NCI-H146 treated with DMSO at 0.1 percent for 48 hours (cell line): ENCODE measurements around the gene OR2AK2.
"Not testable (repeated sequence)": the region's sequence is repeated elsewhere in the genome, so short reads cannot be mapped to it uniquely, and the experiment has no call there.

Experiments
- DNase-seq: peaks from one replicate; lab custom pipeline; 2025; ENCODE audit not compliant: unreplicated experiment; lab: John Stamatoyannopoulos, UW

The OR2AK2 gene, protein sequence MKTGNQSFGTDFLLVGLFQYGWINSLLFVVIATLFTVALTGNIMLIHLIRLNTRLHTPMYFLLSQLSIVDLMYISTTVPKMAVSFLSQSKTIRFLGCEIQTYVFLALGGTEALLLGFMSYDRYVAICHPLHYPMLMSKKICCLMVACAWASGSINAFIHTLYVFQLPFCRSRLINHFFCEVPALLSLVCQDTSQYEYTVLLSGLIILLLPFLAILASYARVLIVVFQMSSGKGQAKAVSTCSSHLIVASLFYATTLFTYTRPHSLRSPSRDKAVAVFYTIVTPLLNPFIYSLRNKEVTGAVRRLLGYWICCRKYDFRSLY

GRCh38 chr1:247964933-247965332 lies at the start of gene OR2AK2:
TSS of gene OR2AK2 (plus strand) at chr1:247965233. CDS start at chr1:247965377, 144 bp downstream.
- no peak for DNase-seq

DNA sequence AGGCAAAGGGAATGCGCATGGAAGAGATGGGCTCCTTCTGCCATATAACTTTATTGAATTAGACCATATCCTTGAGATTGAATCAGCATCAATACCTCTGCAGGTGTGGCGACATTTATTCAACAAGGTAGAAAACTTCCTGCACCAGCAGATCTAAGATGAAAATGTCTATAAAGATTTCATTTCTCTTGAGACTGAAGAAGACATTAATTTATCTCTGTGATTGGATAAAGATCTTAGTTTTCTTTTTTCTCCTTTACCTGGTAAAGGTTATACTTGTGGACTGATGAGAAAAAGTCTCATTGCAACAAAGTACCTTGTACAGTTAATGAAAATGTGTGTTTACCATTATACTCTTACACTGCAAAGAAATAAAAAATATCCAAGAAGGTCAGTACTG lies 45.1 kb upstream of the OR2AK2 start, which contains the start of gene OR2T8:
TSS of gene OR2T8 (plus strand) at position 301 of the 400 bp plus-strand sequence. CDS start 766 bp downstream, outside the sequence.
- no peak for DNase-seq

- no peak for DNase-seq
Observed at GRCh38 chr1:247923941-247924340, 41.1 kb upstream of the OR2AK2 start.

DNA sequence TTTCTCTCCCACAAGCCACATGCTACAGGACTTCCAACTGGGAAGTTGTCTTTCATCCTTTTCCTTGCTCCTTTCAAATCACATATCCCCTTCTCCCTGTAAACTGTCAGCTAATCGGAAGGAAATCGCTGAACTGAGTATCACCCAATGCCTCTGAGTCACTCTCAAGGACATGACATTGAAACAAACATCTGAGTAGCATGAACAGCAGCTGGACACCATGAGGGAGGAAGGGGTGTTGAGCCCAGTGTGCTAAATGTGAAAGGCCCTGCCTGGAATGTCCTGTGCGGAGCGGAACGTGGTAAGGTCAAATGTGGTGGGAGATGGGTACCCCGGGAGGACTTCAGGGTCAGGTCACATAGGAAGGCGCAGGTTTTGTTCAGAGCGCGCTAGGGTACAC lies 40.2 kb upstream of the OR2AK2 start, which contains the start of gene OR2AJ1:
TSS of gene OR2AJ1 (plus strand) at position 22 of the 400 bp plus-strand sequence. CDS start 8,880 bp downstream, outside the sequence.
- no peak for DNase-seq

DNA sequence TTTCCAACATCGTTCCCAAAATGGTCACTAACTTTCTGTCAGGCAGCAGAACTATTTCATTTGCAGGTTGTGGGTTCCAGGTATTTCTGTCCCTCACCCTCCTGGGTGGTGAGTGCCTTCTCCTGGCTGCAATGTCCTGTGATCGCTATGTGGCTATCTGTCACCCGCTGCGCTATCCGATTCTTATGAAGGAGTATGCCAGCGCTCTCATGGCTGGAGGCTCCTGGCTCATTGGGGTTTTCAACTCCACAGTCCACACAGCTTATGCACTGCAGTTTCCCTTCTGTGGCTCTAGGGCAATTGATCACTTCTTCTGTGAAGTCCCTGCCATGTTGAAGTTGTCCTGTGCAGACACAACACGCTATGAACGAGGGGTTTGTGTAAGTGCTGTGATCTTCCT lies 31.0 kb upstream of the OR2AK2 start:
- DNase-seq, result no peak

DNA sequence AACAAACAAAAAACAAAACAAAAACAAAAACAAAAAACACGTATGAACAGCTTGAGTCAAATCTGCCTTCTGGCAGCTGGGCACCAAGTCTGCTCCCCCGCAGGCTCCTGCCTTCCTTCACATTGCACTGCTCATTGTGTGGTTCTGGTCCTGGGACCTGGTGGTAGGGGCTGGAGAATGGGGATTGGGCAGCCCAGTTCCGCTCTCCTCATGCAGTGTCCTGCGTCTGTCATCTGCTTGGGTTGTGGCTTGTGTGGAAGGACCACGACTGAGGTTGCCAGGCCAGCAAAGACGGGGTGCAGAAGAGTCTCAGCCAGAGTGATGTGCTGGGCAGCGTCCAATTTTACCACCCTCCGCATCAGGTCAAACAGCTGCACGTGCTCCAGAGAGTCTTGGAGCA lies 29.3 kb upstream of the OR2AK2 start:
- no peak for DNase-seq

- no peak for DNase-seq
Observed at GRCh38 chr1:247936415-247936814, 28.6 kb upstream of the OR2AK2 start.

DNA sequence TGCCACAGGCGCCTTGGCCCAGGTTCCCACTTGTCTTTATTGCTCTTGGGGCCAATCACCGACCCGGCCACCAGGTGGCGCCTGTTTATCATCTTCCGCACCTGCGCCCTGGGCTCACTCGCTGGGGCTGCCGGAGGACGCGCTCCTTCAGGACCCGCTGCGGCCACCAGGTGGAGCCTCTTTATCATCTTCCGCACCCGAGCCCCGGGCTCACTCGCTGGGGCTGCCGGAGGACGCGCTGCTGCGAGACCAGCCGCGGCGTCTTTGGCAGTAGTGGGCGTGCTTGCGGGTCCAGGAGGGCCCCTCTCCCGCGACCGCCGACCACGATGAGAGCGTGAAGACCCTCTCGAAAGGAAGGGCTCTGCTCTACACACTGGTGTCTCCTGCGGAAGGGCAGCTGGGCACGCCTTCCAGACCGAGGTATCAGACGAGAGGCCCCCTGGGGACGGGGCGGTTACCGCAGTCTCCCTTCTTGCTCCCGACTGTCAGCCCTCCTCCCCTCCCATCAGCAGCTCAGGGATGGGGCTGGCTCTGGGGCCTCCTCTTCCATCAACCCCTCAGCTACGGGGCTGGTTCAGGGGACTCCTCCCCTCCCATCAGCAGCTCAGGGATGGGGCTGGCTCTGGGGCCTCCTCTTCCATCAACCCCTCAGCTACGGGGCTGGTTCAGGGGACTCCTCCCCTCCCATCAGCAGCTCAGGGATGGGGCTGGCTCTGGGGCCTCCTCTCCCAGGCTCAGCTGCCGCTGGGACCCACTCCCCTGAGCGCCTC lies 27.9 kb upstream of the OR2AK2 start:
- not testable (repeated sequence) for DNase-seq

GRCh38 chr1:247942624-247943023 lies 22.4 kb upstream of the OR2AK2 start:
- DNase-seq, result no peak

GRCh38 chr1:247948558-247948957 lies 16.5 kb upstream of the OR2AK2 start, which contains the start of gene OR2L8:
TSS of gene OR2L8 (plus strand) at chr1:247948858. CDS start at chr1:247948858, 0 bp downstream.
- no peak for DNase-seq

- no peak for DNase-seq
Observed at GRCh38 chr1:247953408-247953807, 11.6 kb upstream of the OR2AK2 start.

GRCh38 chr1:247961791-247962190 lies 3.2 kb upstream of the OR2AK2 start:
- DNase-seq, result no peak

DNA sequence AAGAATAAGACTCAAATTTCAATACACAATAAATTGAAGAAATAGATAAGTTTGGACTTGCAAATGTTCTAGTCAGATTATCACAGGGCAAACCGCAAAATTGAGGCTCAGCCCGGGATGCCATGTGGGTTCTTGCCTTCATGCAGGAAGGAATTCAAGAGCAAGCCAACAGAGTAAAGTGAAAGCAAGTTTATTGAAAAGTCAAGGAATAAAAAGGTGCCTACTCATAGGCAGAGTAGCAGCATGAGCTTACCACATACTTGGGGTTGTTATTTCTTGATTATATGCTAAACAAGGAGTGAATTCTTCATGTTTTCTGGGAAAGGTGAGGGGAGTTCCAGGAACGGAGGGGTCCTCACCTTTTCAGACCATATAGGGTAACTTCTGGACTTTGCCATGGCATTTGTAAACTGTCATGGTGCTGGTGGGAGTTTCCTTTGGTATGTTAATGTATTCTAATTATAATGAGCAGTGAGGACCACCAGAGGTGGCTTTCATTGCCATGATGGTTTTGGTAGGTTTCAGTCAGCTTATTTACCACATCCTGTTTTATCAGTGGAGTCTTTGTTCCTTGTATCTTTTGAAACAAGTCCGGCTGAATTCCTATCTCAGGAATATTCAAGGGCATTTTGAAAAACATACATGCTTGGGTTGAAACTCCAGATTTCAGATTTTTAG lies 2.0 kb upstream of the OR2AK2 start:
- DNase-seq, result no peak

DNA sequence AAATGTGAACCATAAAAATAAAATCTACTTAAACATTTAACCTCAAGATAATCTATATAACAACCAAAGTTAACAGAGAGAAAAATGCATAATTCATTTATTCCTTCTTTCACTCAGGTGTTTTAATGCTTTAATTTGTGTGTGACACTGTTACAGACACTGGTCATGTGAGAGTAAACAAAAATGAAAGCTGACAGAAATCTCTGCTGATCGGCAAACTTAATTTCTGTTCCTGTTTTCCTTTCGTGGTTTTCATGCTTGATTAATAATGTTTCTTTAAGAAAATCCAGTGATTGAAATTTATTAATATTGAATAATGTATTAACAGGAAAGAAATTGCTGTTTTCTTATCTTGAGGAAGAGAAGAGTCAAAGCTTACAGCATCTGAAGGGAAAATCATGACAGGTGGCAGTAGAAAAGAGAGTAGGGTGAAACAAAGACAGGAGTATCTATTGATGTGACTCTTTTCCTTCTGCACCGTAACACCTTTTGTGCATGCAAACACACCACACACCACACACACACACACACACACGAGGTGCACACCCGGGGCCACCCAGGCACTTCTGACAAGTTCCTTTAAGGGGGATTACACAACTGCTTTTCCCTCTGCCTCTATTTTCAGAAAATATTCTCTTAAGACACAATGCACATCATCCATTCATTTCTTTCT lies 1.6 kb downstream of the OR2AK2 start:
- DNase-seq, result no peak

- no peak for DNase-seq
Observed at GRCh38 chr1:247992986-247993385, 28.0 kb downstream of the OR2AK2 start.

DNA sequence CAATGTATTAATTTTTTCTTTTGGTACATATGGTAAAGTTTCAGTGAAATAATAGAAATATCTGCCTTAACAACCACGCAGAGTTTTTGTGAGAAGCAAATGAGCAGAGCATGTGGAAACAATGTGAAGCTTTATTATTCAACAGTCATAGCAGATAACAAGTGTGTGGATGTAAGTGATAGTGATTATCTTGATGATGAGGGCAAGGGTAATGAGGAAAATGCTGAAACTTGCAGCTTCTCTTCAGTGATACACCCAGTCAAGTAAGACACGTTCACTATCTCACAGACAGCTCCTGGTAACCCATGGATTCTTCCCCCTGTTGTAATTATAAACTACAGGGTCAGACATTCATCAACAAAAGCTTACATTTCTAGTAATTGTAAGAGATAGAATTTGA lies 33.8 kb downstream of the OR2AK2 start:
- no peak for DNase-seq

GRCh38 chr1:248000169-248000568 lies 35.1 kb downstream of the OR2AK2 start:
- DNase-seq, result no peak

GRCh38 chr1:248007778-248008177 lies 42.7 kb downstream of the OR2AK2 start:
- no peak for DNase-seq

DNA sequence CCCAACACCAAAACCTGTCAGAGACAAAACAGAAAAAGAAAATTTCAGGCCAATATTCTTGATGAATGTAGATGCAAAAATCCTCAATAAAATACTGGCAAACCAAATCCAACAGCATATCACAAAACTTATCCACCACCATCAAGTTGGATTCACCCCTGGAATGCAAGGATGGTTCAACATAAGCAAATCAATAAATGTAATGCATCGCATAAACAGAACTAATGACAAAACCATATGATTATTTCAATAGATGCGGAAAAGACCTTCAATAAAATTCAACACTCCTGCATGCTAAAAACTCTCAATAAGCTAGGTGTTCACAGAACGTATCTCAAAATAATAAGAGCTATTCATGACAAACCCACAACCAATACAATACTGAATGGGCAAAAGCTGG lies 44.6 kb downstream of the OR2AK2 start:
- DNase-seq, result no peak

DNA sequence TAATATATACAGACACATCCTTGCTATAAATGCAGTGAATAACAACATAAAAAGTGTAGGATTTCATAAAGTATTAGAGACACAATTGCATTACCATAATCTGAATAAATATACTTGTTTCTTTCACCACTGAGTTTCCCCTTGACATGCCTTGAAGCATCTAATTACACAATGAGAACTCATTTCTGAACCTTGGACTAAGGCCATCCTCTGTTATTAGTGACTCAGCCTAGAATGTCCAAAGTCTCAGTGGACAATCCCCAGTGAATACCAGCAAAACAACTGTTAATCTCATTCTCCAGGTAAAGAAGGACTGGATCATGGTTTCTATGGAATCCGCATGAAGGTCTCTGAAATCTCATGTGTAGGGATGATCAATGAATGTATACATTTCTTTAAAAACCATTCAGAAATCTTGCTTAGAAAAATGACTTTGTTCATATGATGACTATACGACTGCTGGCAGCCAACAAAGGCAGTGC lies 48.2 kb downstream of the OR2AK2 start, which contains the start of gene OR2L5:
TSS of gene OR2L5 (plus strand) at position 432 of the 482 bp plus-strand sequence. CDS start 8,288 bp downstream, outside the sequence.
- no peak for DNase-seq

- DNase-seq, result no peak
Observed at GRCh38 chr1:248015803-248016202, 50.8 kb downstream of the OR2AK2 start.
